H1 (cell line): ENCODE results near the gene TLR5. TPM values are rescaled to one million over a fixed set of nuclear protein-coding genes. Genes with fewer than 3 reads are reported as not detected.

Experiments
- CTCF ChIA-PET: fragments of 300-600 bp; sonication (Branson Sonifier 250); formaldehyde crosslinking; loops from one replicate; lab custom pipeline; 2021; ENCODE audit not compliant: partially characterized antibody; lab: Charles Lee
- POLR2A ChIA-PET: fragments of 300-600 bp; sonication (Branson Sonifier 250); formaldehyde crosslinking; loops from one replicate; lab custom pipeline; 2021; ENCODE audit warnings: inconsistent platforms; ENCODE audit not compliant: partially characterized antibody; lab: Charles Lee
- DNase-seq, 2 experiments: peaks; one replicate each; pipeline versions ENCODE4 v3.0.0 to v3.0.0-alpha.2; 2010 to 2022; ENCODE audit warnings: low spot score in 2 of 2, low read depth in 1 of 2, mixed read lengths in 1 of 2
- FAIRE-seq: peaks from 2 replicates; lab custom pipeline; 2011; peaks lifted over from hg19 to GRCh38; lab: Jason Lieb, UNC
- H2AFZ ChIP-seq: 2 replicates; pipeline ENCODE4 v1.8.1; 2012; ENCODE audit warnings: low read length, inconsistent platforms
- H2AK5ac ChIP-seq: 2 replicates; pipeline ENCODE4 v1.6.1; 2013; ENCODE audit warnings: low read depth, low read length
- H2BK120ac ChIP-seq: replicated peaks from 2 replicates; pipeline ENCODE3; 2013; ENCODE audit warnings: low read depth, low read length, inconsistent platforms
- H2BK12ac ChIP-seq: 2 replicates; pipeline ENCODE4 v1.6.1; 2013; ENCODE audit warnings: low read depth, low read length
- H2BK15ac ChIP-seq: 2 replicates; pipeline ENCODE4 v1.6.1; 2013; ENCODE audit warnings: low read length
- H2BK20ac ChIP-seq: 2 replicates; pipeline ENCODE4 v1.6.1; 2013; ENCODE audit warnings: low read length
- H2BK5ac ChIP-seq: 2 replicates; pipeline ENCODE4 v1.6.1; 2013; ENCODE audit warnings: low read depth, low read length
- H3K14ac ChIP-seq: 2 replicates; pipeline ENCODE4 v1.6.1; 2013; ENCODE audit warnings: inconsistent platforms; ENCODE audit not compliant: insufficient read length
- H3K18ac ChIP-seq: 2 replicates; pipeline ENCODE4 v1.6.1; 2013; ENCODE audit warnings: low read length; ENCODE audit errors: extremely low read depth
- H3K23ac ChIP-seq: 2 replicates; pipeline ENCODE4 v1.6.1; 2013; ENCODE audit warnings: inconsistent platforms; ENCODE audit not compliant: insufficient read length
- H3K23me2 ChIP-seq: 2 replicates; pipeline ENCODE4 v1.6.1; 2013; ENCODE audit warnings: low read depth, low read length
- H3K27ac ChIP-seq: 2 replicates; pipeline ENCODE4 v1.6.1; 2011; ENCODE audit warnings: low read depth, low read length, inconsistent platforms
- H3K27me3 ChIP-seq, 4 experiments: replicated peaks in 1 of 4; 1 replicate in 1 of 4; 2 replicates in 3 of 4; pipeline versions ENCODE4 v1.6.1 to v1.8.1; 2011 to 2013; ENCODE audit warnings: low read length in 3 of 4, mild to moderate bottlenecking in 3 of 4, inconsistent platforms in 2 of 4, mixed read lengths in 2 of 4, moderate library complexity in 1 of 4; ENCODE audit not compliant: control insufficient read depth in 3 of 4, insufficient read depth in 3 of 4; ENCODE audit errors: extremely low read depth in 1 of 4
- H3K36me3 ChIP-seq, 4 experiments: 2 replicates each; pipeline versions ENCODE4 v1.6.1 to v1.8.1; 2011 to 2013; ENCODE audit warnings: mild to moderate bottlenecking in 4 of 4, low read length in 3 of 4, moderate library complexity in 2 of 4, control low read depth in 1 of 4, inconsistent platforms in 1 of 4; ENCODE audit not compliant: insufficient read depth in 4 of 4, control insufficient read depth in 2 of 4
- H3K4ac ChIP-seq: replicated peaks from 2 replicates; pipeline ENCODE3; 2013; ENCODE audit warnings: low read length, low read depth, mixed read lengths, inconsistent platforms; ENCODE audit not compliant: insufficient read length
- H3K4me1 ChIP-seq, 4 experiments: replicated peaks in 1 of 4; 1 replicate in 1 of 4; 2 replicates in 3 of 4; pipeline versions ENCODE4 v1.6.1 to v1.8.1; 2011 to 2013; ENCODE audit warnings: low read length in 3 of 4, inconsistent platforms in 2 of 4, mixed read lengths in 1 of 4; ENCODE audit not compliant: insufficient read depth in 4 of 4, control insufficient read depth in 3 of 4
- H3K4me2 ChIP-seq, 2 experiments: 2 replicates each; pipeline versions ENCODE4 v1.6.1 to v1.8.1; 2011 to 2013; ENCODE audit warnings: low read depth in 2 of 2, low read length in 2 of 2, control low read depth in 1 of 2, inconsistent platforms in 1 of 2, mild to moderate bottlenecking in 1 of 2; ENCODE audit not compliant: insufficient read depth in 1 of 2
- H3K4me3 ChIP-seq, 4 experiments: fragments of 200-600, 300-600 bp in 1 of 4; sonication (generic), shearing (Covaris generic), sonication (Bioruptor Twin) in 1 of 4; 2 replicates each; pipeline versions ENCODE4 v1.5.1 to v1.8.1; 2011 to 2016; ENCODE audit warnings: low read length in 4 of 4, low read depth in 3 of 4, control low read depth in 2 of 4, inconsistent platforms in 2 of 4, mild to moderate bottlenecking in 2 of 4, mixed read lengths in 1 of 4, moderate library complexity in 1 of 4; ENCODE audit not compliant: insufficient read depth in 2 of 4; ENCODE audit errors: extremely low read depth in 1 of 4
- H3K56ac ChIP-seq: replicated peaks from 2 replicates; pipeline ENCODE3; 2013; ENCODE audit warnings: low read depth, mild to moderate bottlenecking, mixed read lengths, low read length, inconsistent platforms; ENCODE audit not compliant: insufficient read length
- H3K79me1 ChIP-seq: 2 replicates; pipeline ENCODE4 v1.6.1; 2013; ENCODE audit warnings: low read depth, low read length, control low read depth
- H3K79me2 ChIP-seq, 2 experiments: 2 replicates each; pipeline versions ENCODE4 v1.6.1 to v1.8.1; 2012 to 2013; ENCODE audit warnings: low read length in 2 of 2, mild to moderate bottlenecking in 2 of 2, inconsistent platforms in 1 of 2; ENCODE audit not compliant: insufficient read depth in 2 of 2, control insufficient read depth in 1 of 2
- H3K9ac ChIP-seq, 4 experiments: replicated peaks in 1 of 4; 1 replicate in 1 of 4; 2 replicates in 3 of 4; pipeline versions ENCODE4 v1.6.1 to v1.8.1; 2011 to 2013; ENCODE audit warnings: low read depth in 3 of 4, low read length in 3 of 4, control low read depth in 2 of 4, mild to moderate bottlenecking in 2 of 4, moderate library complexity in 2 of 4, inconsistent platforms in 1 of 4; ENCODE audit errors: extremely low read depth in 1 of 4
- H3K9me3 ChIP-seq, 2 experiments: 2 replicates each; pipeline versions ENCODE4 v1.6.1 to v1.8.1; 2012 to 2013; ENCODE audit warnings: mild to moderate bottlenecking in 2 of 2, moderate library complexity in 2 of 2, control low read depth in 1 of 2, inconsistent platforms in 1 of 2, low read depth in 1 of 2, low read length in 1 of 2, mixed read lengths in 1 of 2; ENCODE audit not compliant: insufficient read depth in 2 of 2
- H4K20me1 ChIP-seq, 2 experiments: replicated peaks in 1 of 2; 2 replicates each; pipeline versions ENCODE3 to v1.8.1; 2011 to 2013; ENCODE audit warnings: inconsistent platforms in 2 of 2, low read length in 2 of 2, mild to moderate bottlenecking in 1 of 2; ENCODE audit not compliant: insufficient read depth in 2 of 2, control insufficient read depth in 1 of 2
- H4K5ac ChIP-seq: 2 replicates; pipeline ENCODE4 v1.6.1; 2013; ENCODE audit warnings: low read length, low read depth, mixed read lengths, inconsistent platforms; ENCODE audit not compliant: insufficient read length
- H4K8ac ChIP-seq: 2 replicates; pipeline ENCODE4 v1.8.0; 2013; ENCODE audit warnings: mild to moderate bottlenecking, moderate library complexity, low read length, inconsistent platforms; ENCODE audit not compliant: insufficient read depth; ENCODE audit errors: extremely low read depth
- H4K91ac ChIP-seq: replicated peaks from 2 replicates; pipeline ENCODE3; 2013; ENCODE audit warnings: low read length, mixed read lengths, inconsistent platforms; ENCODE audit not compliant: insufficient read length
- EGR1 ChIP-seq: IDR thresholded peaks from 2 replicates; pipeline ENCODE4 v1.6.1; 2011; ENCODE audit warnings: low read depth, low read length, borderline replicate concordance
- HDAC2 ChIP-seq, 2 experiments: fragments of 300-600 bp in 1 of 2; sonication (generic) in 1 of 2; IDR thresholded peaks; 2 replicates each; pipeline ENCODE4 v1.6.1; 2011 to 2012; ENCODE audit warnings: low read depth in 2 of 2, low read length in 2 of 2, mild to moderate bottlenecking in 2 of 2, moderate library complexity in 2 of 2, borderline replicate concordance in 1 of 2, inconsistent platforms in 1 of 2
- TEAD4 ChIP-seq: IDR thresholded peaks from 2 replicates; pipeline ENCODE4 v1.6.1; 2012; ENCODE audit warnings: low read depth, low read length, inconsistent platforms, mixed read lengths
- WGBS, 2 experiments: shearing (Covaris generic) in 1 of 2; methylation state at CpG; one replicate each; pipeline versions ENCODE4 v1.1.6 to v1.1.7; 2013 to 2015; ENCODE audit warnings: low lambda C conversion rate in 2 of 2, mixed read lengths in 2 of 2, inconsistent platforms in 1 of 2, low coverage in 1 of 2, missing lambda C conversion rate in 1 of 2; ENCODE audit not compliant: insufficient replicate concordance in 2 of 2, insufficient coverage in 1 of 2, insufficient read length in 1 of 2; ENCODE audit errors: extremely low coverage in 1 of 2, missing lambda C conversion rate in 1 of 2; 5-methylcytosine and 5-hydroxymethylcytosine counted together
- polyA plus RNA-seq, 7 experiments: library from polyadenylated mRNA; depleted of rRNA in 3 of 7; stranded (reverse) in 5 of 7; unstranded in 2 of 7; fragments of >200 nt in 5 of 7; fragments of 200-250 nt in 2 of 7; gene quantifications; 1 replicate in 5 of 7; 2 replicates in 1 of 7; 4 replicates in 1 of 7; pipeline versions ENCODE4 v1.2.1 to v1.2.3, GENCODE V29; 2011 to 2013; ENCODE audit warnings: missing spikeins in 2 of 7, mixed read lengths in 2 of 7
- total RNA-seq: library from RNA; stranded (reverse); fragmentation: NEBNext Ultra II Directional; extraction: Animal tissue kit (Norgen Biotek cat#: 25700); gene quantifications from 2 replicates; pipeline ENCODE4 v1.2.1, GENCODE V29; 2021

TLR5 gene
- total and polyA plus RNA-seq, 2 of the 8 experiments (the other 6 are each of a cell fraction or from before 2014, with no cell fraction given): 0.35 to 0.74 TPM

DNA sequence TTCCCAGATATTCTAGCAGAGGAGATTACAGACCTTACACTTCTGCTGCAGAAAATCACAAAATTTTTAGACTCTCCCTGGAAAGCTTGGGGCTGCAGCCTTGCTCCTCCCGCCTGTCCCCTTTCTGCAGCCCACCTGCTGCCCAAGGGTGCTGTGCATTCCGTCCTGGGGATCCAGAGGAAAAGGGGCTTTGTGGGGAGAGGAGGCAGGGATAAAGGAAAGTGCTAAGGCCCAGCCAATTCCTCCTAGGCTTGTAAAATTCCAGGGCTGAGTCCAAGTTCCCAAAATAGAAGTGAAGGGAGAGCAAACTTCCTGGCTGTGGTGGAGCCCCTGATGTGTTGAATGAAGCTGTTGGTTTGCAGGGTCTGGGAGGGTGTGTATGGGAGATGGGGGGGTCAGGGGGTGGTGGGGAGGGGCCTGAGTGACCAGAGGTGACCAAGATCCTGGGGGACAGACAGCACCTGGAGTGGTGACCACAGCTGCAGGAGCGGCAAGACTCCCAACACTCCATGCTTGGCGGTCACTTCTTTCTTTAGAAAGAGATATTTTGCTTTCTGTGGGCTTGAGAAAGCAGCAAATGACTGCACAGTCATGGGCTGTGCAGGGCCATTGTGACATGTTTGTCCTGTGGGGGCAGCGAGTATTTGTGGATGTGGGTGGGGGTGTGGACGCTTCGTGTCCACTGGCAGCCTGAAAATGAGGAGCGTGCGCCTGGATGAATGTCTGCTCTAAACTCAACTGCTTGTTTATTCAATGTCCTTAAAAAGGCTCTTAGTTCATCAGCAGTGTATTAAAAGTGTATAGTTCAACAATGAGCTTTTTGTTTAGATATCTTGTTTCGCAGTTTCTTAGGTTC lies 68.4 kb downstream of the TLR5 start:
- 67% methylated on average over 10 of the region's 10 CpGs; no CpG with 5 or more reads in 1 of the 2 experiments for WGBS, 2 experiments
- H3K4ac ChIP-seq: peak overlapping the region; percentile 46
- FAIRE-seq: no peak
- peak overlapping the region; percentile 26 for H4K5ac ChIP-seq
- H2BK12ac ChIP-seq: 0 out of 2 replicates have a peak overlapping the region, but pooled peaks have one; percentile 84
- no peaks in the 10 kb centered on the region for H3K27me3 ChIP-seq
- H3K18ac ChIP-seq: peak overlapping the region; percentile 89
- no peak overlapping the region for H2AFZ ChIP-seq
- no peak overlapping the region for H2BK120ac ChIP-seq
- CTCF ChIA-PET: interaction anchor here (1.3 to 18.1 kb wide), 4 partner anchors 15 to 281 kb away, joined by 4 to 163 read pairs (median 7); no protein-coding TSS in a partner anchor
- H3K9me3 ChIP-seq: 0 out of 4 replicates have a peak, but pooled peaks cover 0 to 3% of the 10 kb centered on the region in 2 experiments
- POLR2A ChIA-PET: interaction anchor here (0.9 to 6.2 kb wide), 10 partner anchors 9 to 362 kb away, joined by 3 to 43 read pairs (median 7); no protein-coding TSS in a partner anchor
- no peak overlapping the region for H3K4me3 ChIP-seq
- peaks cover 4 to 11% (median 7%) of the 10 kb centered on the region in 4 experiments for H3K4me1 ChIP-seq
- no peaks in the 10 kb centered on the region for H4K20me1 ChIP-seq
- no peaks in the 10 kb centered on the region for H3K36me3 ChIP-seq
- no peak overlapping the region for H3K23ac ChIP-seq
- H2BK20ac ChIP-seq: peak overlapping the region; percentile 90; the same call in 1 of the 2 replicates
- no peaks in the 10 kb centered on the region for H3K23me2 ChIP-seq
- no peak overlapping the region for H4K91ac ChIP-seq
- H3K4me2 ChIP-seq: peak overlapping the region; percentile 17 to 36; a peak in 1 of 4 replicates
- no peaks in the 10 kb centered on the region for H3K79me1 ChIP-seq
- H3K79me2 ChIP-seq: no peaks in the 10 kb centered on the region
- TF ChIP-seq EGR1 (peak; percentile 24; the same call in 1 of the 2 replicates), HDAC2 (IDR thresholded peaks at IDR 0.05; ENCODE audit: borderline replicate concordance in 1 of 2, low read depth in 2 of 2, low read length in 2 of 2) (no peak), TEAD4 (peak; percentile 61)
- H4K8ac ChIP-seq: no peak overlapping the region
- no peak overlapping the region for H3K9ac ChIP-seq
- H2AK5ac ChIP-seq: peak overlapping the region; percentile 84; the same call in 1 of the 2 replicates
- H3K56ac ChIP-seq: no peak overlapping the region
- H3K27ac ChIP-seq: no peak overlapping the region
- H3K14ac ChIP-seq: no peak overlapping the region
- peak overlapping the region; percentile 83; the same call in 1 of the 2 replicates for H2BK5ac ChIP-seq
- no peak for DNase-seq
- H2BK15ac ChIP-seq: 0 out of 2 replicates have a peak overlapping the region, but pooled peaks have one; percentile 88
